HG03066 (cell line): ENCODE data around the gene TMEM259.

ENCODE experiments used
- ATAC-seq: cut with Tn5 transposase; IDR thresholded peaks from one replicate; pipeline ENCODE4 v1.9.1; 2021; ENCODE audit warnings: low read depth; ENCODE audit not compliant: unreplicated experiment

TMEM259 gene

DNA sequence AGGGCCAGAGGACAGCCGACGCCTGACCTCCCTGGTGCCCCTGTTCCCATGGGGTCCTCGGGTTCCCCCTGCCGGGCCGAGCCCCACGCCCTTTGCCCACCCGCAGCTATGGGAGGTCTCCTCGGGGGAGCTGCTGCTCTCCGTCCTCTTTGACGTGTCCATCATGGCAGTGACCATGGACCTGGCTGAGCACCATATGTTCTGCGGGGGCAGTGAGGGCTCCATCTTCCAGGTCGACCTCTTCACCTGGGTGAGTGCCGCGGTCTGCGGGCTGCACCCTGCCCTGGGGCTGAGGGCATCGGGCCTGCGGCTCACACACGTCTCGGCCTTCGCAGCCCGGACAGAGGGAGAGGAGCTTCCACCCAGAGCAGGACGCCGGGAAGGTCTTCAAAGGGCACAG lies 30.2 kb downstream of the TMEM259 start:
- no peak for ATAC-seq

DNA sequence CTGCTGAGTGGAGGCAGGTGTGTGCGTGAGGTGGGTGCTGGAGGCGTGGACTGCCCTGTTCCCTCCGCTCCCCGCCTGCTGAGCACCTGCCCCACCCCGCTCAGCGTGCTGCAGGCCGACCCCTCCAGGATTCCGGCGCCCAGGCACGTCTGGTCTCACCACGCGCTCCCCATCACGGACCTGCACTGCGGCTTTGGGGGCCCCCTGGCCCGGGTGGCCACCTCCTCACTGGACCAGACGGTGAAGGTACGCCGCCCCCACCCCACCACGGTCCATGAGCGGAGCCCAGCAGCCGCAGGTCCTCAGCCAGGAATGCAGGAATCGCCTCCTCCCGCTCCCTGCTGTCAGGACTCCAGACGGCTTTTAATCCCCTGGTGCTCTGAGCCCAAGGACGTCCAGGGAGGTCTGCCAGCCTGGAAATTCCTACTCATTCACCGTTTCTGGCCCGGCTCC lies 30.8 kb downstream of the TMEM259 start:
- ATAC-seq: no peak

DNA sequence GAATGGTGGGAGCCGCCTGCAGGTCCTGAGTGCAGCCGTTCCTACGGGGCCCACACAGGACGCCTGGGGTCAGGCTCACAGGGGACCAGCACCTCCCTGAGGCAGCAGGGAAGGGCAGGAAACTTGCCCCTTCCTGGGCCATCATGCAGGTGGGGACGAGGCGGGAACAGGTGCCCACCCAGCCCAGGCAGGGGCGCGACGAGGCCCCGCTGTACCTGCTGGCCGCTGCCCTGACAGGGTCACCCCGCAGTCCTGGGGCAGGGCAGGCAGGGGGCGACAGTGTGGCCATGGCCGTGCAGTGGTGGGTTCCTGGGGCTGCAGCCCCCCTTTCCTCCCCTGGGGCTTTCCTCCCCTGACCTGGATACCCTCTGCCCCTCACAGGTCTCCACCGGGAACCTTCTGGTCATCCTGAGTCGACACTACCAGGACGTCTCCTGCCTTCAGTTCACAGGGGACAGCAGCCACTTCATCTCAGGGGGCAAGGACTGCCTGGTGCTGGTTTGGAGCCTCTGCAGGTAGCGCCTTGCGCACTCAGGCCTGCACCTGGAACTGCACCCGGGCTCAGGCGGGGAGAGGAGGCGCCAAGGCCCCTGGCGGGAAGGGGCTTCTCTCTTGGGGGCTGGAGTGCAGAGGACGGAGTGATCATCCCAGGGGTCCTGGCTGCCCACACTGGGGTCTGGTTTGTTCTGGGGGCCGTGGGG lies 31.4 kb downstream of the TMEM259 start:
- ATAC-seq: no peak

DNA sequence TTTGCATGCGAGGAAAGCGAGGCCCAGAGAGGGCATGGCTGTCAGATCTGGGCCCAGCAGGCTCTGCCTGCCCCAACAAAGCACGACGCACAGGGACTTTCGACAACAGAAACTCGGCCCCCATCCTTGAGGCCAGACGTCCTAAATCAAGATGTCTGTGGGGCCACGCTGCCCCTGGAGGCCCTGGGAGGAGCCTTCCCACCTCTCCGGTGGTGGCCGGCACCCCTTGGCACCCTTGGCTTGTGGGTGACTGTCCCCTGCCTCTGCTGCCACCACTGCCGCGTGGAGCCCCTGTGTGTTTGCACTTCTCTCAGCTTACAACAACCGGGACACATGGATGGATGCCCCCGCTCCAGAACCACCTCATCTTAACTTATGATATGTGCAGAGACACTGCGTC lies 32.4 kb downstream of the TMEM259 start:
- ATAC-seq: no peak

DNA sequence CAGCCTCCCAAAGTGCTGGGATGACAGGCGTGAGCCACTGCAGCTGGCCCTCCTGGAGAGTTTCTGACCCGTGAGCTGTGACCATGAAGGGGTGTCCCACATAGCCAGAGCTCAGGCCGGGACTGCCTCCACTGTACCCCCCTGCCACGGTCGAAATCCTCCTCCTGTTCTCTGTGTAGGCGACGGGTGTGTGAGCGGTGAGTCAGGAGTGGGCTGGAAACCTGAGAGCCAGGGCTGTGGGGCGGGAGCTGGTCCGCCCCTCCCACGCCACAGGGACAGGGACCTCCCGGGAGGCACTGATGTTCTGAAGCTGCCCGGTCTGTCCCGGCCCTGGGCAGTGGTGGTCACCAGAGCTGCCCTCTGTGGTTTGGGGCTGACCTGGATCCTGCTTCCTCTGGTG lies 32.8 kb downstream of the TMEM259 start:
- ATAC-seq: no peak

DNA sequence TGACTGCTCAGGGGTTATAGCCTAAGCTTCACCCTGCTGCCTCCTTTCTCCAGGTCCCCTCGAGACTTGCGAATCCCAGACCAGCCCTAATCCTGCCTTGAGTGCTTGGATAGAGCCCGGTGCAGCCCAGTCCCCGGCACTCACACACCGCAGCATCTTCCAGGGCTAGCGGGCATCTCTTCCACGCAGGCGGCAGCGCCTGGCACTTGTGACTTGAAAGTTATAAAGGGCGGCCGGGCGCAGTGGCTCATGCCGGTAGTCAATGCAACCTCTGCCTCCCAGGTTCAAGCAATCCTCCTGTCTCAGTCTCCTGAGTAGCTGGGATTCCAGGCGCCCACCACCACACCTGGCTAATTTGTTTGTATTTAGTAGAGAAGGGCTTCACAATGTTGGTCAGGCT lies 34.8 kb downstream of the TMEM259 start:
- no peak for ATAC-seq

DNA sequence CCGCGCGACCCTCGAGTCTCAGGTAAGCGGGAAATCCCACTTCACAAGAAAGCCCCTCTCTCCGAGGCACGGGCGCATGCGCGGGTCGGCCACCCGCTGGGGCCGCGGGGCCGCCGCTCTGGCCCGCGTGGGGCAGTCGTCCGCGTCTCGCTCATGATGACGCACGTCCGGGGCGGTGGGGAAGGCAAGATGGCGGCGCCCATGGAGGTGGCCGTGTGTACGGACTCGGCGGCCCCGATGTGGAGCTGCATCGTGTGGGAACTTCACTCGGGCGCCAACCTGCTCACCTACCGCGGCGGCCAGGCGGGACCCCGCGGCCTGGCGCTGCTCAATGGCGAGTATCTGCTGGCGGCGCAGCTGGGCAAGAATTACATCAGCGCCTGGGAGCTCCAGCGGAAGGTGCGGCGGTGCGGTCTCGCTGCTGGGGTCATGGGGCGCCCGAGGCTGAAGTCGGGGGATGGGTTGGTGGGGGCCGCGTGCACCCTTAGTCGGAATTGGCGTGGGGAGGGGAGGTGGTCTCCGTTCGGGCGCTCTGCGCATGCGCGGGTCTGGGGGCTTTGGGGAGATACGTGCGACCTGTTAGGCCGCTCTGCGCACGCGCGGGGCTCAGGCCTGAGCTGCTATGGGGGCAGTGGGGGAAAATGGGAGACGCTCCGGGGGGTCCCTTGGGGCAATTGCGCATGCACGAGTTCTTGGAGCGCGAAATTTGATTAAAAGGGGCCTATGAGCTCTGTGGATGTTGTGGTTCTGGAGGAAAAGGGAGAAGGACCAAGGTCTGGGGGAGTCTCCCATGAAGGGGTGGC lies 36.6 kb downstream of the TMEM259 start, which contains the start of gene WDR18:
Gene WDR18, plus strand, starts transcription at position 181 of the 803 bp plus-strand sequence. Its CDS starts 9 bp downstream, at position 190.
- ATAC-seq: no peak

DNA sequence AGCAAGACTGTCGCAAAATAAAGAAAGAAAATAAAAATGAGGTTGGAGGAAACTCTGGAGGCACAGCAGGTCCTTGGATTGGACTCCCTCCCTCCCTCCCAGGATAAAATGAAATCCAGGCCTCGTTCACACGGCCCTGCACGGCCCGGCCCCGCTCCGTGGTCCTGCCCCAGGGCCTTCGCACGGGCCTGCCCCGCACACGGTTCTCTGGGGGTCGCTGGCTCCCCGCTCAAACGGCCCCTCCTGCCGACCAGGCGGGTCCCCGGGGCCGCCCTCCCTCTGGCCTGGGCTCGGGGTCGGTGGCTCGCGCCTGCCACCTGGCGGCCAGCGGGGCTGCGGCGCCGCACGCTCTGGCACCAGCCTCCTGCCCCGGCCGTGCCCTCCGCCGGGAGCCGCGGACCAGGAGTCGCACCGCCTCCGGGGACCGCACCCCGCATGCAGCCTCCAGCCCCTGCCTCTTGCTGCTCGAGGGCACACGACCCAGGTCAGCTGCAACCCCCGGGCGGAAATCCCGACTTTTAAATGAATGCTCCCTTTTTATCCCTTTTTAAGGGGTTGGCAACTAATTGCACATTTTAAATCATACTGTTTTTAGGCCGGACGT lies 38.3 kb downstream of the TMEM259 start:
- no peak for ATAC-seq

DNA sequence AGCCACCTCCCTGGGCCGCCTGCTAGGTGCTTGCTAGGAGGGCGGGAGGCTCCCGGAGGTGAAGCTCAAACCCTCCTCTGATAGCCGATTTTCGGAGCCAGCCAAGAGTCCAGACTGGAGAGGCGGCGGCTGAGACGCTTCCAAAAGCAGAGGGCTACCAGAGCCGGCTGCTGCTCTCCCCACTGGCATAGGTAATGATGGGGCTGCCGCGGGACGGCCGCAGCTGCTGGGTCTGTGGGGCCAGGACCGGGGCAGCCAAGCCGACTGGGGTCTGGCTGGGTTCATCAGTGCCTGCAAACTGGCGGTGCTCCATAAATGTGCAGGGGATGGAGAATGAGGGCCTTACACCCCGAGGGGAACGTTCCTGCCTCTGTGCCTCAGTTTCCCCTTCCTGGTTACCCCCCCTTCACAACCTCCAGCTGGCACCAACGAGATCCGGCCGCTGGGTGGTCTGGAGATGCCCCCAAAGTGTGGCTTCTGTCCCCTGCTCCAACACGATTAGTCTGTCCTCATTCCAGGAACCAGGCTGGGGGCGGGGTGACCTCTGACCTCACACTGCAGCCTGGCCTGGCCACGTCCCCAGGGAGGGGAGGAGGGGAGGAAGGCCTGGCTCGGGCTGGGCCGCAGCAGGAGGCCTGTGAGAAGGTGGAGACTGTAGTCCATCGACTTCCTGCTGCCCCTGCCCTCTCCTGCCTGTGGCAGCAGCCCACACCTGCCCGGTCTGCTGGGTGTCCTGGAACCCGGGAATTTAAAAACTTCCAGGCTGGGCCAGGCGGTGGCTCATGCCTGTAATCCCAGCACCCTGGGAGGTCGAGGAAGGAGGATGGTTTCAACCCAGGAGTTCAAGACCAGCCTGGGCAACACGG lies 40.6 kb downstream of the TMEM259 start:
- ATAC-seq: no peak

DNA sequence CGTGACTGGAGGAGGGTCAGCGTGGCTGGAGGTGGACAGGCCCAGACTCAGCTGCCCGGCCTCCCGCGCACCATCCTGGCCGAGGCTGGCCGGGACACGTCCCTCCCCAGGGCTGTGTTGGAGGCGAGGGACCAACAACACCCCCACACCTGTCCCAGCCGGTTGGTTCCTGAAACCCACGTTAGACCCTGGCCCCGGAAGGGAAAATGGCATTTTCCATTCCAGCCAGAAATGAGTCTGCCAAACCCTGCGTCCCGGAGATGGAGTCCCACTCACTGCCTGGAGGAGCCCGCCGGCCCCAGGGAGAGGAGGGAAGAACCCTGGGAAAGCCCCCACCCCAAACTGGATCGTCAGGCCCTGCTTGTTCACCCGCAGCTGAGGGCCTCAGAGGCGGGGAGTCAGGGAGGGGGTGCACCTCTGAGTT lies 41.6 kb downstream of the TMEM259 start:
- ATAC-seq: no peak

DNA sequence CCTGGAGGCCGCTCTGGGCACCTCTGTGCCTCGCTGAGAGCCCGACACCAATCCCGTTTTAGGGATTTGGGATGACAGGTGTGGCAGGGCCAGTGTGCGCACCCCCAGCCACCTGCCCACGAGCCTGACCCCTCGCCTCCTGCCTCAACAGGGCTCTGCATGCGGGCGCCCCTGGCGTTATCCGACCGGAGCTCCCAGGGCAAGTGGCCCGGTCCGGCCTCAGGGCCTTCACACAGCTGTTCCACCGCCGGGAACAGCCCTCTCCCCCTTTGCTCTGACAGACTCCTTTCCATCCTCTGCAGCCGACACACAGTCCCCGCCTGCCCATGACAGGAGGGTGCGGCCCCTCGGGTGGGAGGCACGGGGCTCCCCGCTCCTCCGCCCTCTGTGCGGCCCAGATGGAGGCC lies 43.9 kb downstream of the TMEM259 start:
- ATAC-seq: no peak

DNA sequence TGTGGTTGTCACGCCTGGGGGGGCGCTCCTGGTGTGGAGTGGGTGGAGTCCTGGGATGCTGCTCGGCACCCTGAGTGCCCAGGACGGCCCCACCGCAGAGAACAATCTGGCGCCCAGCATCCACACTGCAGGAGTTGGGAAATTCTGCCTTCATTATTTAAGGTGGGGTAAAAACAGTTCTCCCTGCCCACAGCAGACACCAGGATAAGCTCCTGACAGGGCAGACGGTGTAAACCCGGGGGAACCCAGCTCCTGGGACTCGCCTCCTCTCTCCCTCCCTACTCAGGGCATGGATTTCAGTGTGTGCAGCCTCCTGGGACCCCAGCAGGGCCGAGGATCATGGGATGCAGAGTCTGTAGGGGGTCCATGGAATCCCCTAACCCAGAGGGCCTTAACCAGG lies 44.4 kb downstream of the TMEM259 start:
- ATAC-seq: no peak

DNA sequence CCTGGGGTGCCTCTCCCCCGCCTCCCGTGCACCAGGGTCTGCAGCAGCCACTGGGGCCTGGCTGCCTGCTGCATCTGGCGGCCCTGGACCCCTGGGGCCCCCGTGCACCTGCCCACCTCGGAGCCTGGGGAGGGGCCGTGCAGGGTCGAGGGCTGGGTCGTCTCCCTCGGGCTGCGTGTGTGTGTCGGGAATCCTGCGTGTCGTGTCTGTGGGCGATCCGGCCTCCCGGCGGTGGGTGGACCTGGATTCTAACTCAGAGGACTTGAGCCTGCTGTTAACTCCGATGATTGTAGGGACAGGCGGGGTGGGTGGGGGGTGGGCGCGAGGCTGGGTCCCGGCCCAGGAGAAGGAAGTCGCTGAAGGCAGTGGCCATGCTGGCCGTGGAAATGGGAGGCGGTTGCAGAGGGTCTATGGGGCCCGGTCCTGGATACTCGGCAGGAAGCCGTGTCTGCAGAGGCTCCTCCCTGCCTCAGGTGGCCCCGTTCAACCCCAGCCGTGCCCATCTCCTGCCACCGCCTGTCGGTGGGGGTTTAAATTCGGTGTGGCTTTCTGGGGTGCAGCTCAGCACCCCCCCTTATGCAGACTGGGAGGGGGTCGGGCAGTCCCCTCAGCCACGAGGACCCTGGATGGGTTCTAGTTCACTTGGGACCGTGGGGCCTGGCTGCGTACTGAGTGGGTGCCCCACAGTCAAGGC lies 46.2 kb downstream of the TMEM259 start:
- no peak for ATAC-seq

DNA sequence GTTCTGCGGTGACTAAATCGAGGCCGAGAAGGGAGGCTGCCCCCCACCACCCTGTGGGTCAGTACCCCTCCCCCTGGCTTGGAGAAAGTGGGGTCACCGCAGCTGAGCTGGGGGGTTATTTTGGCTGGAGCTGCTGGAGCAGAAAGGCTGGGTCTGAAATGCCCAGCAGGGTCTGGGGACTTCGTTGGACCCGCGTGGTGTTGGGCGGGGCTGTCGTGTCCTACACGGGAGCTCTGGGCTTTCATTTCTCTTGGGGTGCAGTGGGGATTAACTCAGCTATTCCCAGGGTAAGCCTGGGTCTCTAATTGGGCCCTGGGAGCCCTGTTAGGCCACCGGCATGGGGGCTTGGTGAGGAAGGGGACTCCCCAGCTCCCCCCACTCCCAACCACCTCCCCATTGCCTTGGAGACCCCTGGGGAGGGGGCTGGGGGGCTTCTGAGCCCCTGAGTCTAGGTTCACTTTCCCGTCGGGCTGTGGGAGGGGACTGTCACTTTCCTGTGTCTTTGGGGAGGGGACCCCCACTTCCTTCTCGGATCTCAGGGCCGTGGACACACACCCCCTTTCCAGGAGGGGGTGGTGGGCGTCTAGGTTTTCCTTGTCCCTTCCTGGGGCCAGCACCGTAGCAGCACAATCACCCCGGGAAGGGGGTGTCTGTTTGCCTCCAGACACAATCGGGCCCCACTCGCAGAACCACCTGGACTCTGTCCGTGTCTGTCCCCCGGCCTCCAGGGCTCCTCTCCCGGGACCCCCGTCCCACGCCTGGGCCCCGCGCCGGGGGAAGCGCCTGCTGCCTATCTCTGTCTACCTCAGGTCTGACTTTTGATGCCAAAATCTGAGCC lies 47.0 kb downstream of the TMEM259 start:
- ATAC-seq: no peak

DNA sequence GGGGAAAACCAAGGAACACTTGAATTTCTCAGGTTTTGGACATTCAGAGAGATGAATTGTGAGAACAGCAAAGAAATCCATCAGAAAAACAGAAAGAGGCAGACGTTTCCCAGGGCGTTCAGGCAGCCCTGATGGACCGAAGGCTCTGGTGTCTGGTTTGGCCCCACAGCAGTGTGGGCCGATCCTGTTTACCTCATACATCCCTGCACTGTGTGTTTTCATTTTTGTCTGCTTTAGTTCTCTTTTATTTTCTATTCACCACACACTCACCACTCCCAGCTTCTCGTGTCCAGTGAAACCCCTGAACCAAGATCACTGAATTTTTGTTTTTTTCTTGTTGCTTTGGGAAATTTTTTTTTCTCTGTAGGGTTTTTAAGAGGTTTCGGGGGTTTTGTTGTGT lies 48.6 kb downstream of the TMEM259 start:
- ATAC-seq: no peak

DNA sequence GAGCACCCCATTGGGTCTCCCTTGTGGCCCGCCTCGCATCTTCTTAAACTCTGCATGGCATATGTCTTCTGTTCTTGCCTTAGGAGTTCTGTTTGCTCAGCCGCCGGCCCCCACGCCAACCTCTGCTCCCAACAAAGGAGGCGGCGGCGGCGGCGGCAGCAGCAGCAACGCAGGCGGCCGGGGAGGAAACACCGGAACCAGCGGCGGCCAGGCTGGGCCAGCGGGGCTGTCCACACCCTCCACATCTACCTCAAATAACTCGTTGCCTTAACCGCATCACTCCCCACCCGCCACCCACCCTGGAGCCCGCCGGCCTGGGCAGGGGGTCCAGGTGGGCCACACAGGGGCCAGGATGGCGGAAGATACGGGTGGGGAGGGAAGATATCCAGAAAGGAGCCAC lies 49.1 kb downstream of the TMEM259 start:
- ATAC-seq: no peak

DNA sequence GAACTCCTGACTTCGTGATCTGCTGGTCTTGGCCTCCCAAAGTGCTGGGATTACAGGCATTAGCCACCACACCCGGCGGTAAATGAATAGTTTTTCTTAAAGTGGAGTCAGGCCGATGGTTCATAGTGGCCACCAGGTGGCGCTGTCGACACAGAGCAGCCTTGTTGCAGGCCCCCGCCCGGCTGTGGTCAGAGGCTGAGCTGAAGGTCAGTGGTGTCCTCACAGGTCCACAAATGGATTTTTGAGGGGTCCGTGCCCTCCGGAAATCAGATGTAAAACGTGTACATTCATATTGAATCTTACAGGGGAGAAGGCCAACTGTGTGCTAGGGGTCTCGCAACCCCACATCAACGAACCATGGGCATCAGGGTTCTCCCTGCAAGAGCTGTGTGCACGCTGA lies 50.2 kb downstream of the TMEM259 start:
- no peak for ATAC-seq

DNA sequence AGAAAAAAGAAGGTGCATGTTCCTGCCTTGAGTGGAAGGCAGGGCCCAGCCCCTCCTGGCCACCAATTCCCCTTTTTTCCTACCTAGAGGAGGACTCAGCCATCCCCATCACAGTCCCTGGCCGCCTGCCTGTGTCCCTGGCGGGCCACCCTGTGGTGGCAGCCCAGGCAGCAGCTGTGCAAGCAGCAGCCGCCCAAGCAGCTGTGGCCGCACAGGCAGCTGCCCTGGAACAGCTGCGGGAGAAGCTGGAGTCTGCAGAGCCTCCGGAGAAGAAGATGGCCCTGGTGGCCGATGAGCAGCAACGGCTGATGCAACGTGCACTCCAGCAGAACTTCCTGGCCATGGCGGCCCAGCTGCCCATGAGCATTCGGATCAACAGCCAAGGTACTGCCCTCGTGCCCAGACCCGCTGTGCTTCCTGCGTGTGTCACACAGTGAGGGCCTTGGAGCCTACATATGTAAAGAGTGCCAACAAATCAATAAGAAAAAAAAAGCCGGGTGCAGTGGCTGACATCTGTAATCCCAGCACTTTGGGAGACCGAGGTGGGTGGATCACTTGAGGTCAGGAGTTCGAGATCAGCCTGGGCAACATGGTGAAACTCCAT lies 54.3 kb downstream of the TMEM259 start:
- ATAC-seq: no peak
